GM18498 (cell line): ENCODE measurements around the gene MAP2K2.

Experiments
- ATAC-seq: cut with Tn5 transposase; IDR thresholded peaks from one replicate; pipeline ENCODE4 v1.9.1; 2021; ENCODE audit warnings: mild to moderate bottlenecking, moderate library complexity; ENCODE audit not compliant: unreplicated experiment

MAP2K2 gene

GRCh38 chr19:4045597-4046361 lies 78.1 kb downstream of the MAP2K2 start:
- no peak for ATAC-seq

- no peak for ATAC-seq
Observed at GRCh38 chr19:4044990-4045465, 78.9 kb downstream of the MAP2K2 start.

GRCh38 chr19:4043966-4044715 lies 79.8 kb downstream of the MAP2K2 start:
- no peak for ATAC-seq

DNA sequence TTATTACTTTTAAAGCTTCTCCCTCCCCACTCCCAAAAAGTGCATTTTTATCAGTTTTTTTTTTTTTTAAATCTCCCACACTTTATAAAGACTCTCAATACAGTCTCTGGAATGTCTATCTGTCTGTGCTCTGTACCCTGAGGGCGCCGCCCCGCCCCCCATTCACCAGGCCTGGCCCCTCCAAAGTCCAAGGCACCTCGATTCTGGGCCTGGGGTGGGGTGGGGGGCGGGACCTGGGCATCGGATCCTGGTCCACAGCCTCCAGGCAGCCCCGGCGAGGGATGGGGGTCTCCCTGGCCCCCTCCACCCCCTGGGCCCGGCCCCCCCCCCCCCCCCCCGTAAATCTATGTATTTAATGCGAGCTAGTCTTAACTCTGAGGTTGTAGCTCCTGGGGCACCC lies 80.5 kb downstream of the MAP2K2 start:
- no peak for ATAC-seq

- no peak for ATAC-seq
Observed at GRCh38 chr19:4042731-4043082, 81.2 kb downstream of the MAP2K2 start.

DNA sequence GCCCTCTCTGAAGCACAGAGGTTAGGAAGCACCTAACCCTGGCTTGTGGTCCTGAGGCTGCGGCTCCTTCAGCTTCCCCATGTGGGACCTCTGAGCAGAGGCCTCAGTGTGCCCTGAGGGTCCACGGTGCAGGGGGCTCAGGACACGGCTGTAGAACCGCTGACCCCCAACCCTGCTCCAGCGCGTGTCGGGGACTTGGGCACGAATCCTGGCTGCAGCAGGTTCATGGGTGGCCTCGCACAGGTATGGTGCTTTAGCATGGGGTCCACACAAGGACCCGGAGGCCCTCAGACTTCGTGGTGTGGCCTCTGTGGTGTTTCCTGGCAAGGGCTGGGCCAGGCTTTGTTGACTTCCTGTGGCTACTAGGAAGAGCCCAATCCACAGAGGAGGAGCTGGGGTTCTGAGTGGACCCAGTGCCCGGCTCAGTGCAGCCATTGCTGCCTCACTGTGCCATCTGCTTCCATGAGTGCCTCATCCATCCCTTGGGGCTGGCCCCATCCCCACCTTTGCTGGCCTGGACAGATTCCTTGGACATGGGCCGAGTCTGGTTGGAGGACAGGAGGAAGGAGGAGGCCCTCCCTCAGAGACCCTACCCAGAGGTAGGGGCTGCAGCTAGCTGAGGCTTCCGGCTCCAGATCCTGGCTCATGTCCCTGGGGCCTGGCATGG lies 81.7 kb downstream of the MAP2K2 start:
- ATAC-seq = no peak
